ENCODE results near the gene EDEM1. TPM values are rescaled to one million over a fixed set of nuclear protein-coding genes. Genes with fewer than 3 reads are reported as not detected.

The EDEM1 gene
- total and polyA plus RNA-seq, 3 donors from 2014 or later = 28.6 to 33.5 (median 30.3) TPM

GRCh38 chr3:5191555-5192304, 4.2 kb downstream of the EDEM1 start:
- no peak overlapping the region for H3K27ac ChIP-seq
- WGBS, 2 donors = 85 to 87% methylated on average over 5 of the region's 5 CpGs
- intact Hi-C loops (cut with DNase I; ENCODE audit: low total_unique reads) = loop anchor here (10.0 kb wide), 1 partner anchor 67 kb away; the partner anchor contains the start of gene ARL8B
- no peak overlapping the region for H3K4me3 ChIP-seq
- DNase-seq = no peak
- H3K4me1 ChIP-seq = peaks cover 5% of the 10 kb centered on the region
- no peaks in the 10 kb centered on the region for H3K27me3 ChIP-seq
- no peak for TF ChIP-seq POLR2A (IDR thresholded peaks at IDR 0.05)
- TF ChIP-seq CTCF (IDR thresholded peaks at IDR 0.05) = no peak
- no peaks in the 10 kb centered on the region for H3K9me3 ChIP-seq
- no peaks in the 10 kb centered on the region for H3K36me3 ChIP-seq (ENCODE audit: low read depth, missing control alignments)

GRCh38 chr3:5192571-5193365, 5.3 kb downstream of the EDEM1 start:
- intact Hi-C loops (cut with DNase I; ENCODE audit: low total_unique reads) = loop anchor here (10.0 kb wide), 1 partner anchor 68 kb away; the partner anchor contains the start of gene ARL8B

GRCh38 chr3:5194341-5194740, 6.8 kb downstream of the EDEM1 start:
- TF ChIP-seq CTCF (IDR thresholded peaks at IDR 0.05) = no peak
- no peak for TF ChIP-seq POLR2A (IDR thresholded peaks at IDR 0.05)
- no peak overlapping the region for H3K4me3 ChIP-seq
- WGBS, 2 donors = 73 to 84% methylated on average over 2 of the region's 2 CpGs
- no peak overlapping the region for H3K27ac ChIP-seq
- H3K9me3 ChIP-seq = no peaks in the 10 kb centered on the region
- H3K4me1 ChIP-seq = peaks cover 6% of the 10 kb centered on the region
- no peak for DNase-seq
- H3K27me3 ChIP-seq = no peaks in the 10 kb centered on the region
- intact Hi-C loops (cut with DNase I; ENCODE audit: low total_unique reads) = loop anchor here (10.0 kb wide), 1 partner anchor 70 kb away; the partner anchor contains the start of gene ARL8B
- H3K36me3 ChIP-seq (ENCODE audit: low read depth, missing control alignments) = no peaks in the 10 kb centered on the region

More at GRCh38 chr3:5192571-5193365, 5.3 kb downstream of the EDEM1 start:
- H3K4me1 ChIP-seq = peaks cover 6% of the 10 kb centered on the region
- TF ChIP-seq POLR2A (IDR thresholded peaks at IDR 0.05) (no peak), CTCF (IDR thresholded peaks at IDR 0.05) (no peak)
- 90 to 97% methylated on average over 3 of the region's 3 CpGs for WGBS, 2 donors
- DNase-seq = no peak
- H3K27me3 ChIP-seq = no peaks in the 10 kb centered on the region
- no peaks in the 10 kb centered on the region for H3K36me3 ChIP-seq (ENCODE audit: low read depth, missing control alignments)
- no peak overlapping the region for H3K27ac ChIP-seq
- H3K4me3 ChIP-seq = no peak overlapping the region
- no peaks in the 10 kb centered on the region for H3K9me3 ChIP-seq

- no peak for TF ChIP-seq POLR2A (IDR thresholded peaks at IDR 0.05)
- no peak for TF ChIP-seq CTCF (IDR thresholded peaks at IDR 0.05)
- H3K9me3 ChIP-seq = no peaks in the 10 kb centered on the region
- peaks cover 6% of the 10 kb centered on the region for H3K4me1 ChIP-seq
- 58 to 62% methylated on average over 2 of the region's 2 CpGs for WGBS, 2 donors
- DNase-seq = no peak
- H3K27ac ChIP-seq = no peak overlapping the region
- no peak overlapping the region for H3K4me3 ChIP-seq
- intact Hi-C loops (cut with DNase I; ENCODE audit: low total_unique reads) = loop anchor here (10.0 kb wide), 1 partner anchor 70 kb away; the partner anchor contains the start of gene ARL8B
- no peaks in the 10 kb centered on the region for H3K36me3 ChIP-seq (ENCODE audit: low read depth, missing control alignments)
- H3K27me3 ChIP-seq = no peaks in the 10 kb centered on the region
Measured at GRCh38 chr3:5194801-5195509, 7.4 kb downstream of the EDEM1 start.

All from testis (tissue), 3 donors.